ENCODE measurements around the gene CCDC80.

The CCDC80 gene

DNA sequence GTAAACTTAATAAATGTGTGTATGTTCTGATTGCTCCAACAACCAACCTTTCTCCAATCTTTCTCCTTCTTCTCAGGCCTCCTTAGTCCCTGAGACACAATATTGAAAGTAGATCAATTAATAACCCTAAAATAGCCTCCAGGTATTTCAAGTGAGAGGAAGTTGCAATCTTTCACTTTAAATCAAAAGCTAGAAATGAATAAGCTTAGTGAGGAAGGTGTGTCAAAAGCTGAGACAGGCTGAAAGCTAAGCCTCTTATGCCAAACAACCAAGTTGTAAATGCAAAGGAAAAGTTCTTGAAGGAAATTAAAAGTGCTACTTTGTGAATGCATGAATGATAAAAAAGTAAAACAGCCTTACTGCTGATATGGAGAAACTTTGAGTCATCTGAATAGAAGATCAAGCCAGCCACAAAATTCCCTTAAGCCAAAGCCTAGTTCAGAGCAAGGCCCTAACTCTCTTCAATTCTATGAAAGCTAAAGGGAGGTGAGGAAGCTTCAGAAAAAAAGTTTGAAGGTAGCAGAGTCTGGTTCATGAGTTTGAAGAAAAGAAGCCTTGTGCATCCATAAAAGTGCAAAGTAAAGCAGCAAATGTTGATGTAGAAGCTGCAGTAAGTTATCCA lies 38.6 kb downstream of the CCDC80 start:
- Histone ChIP-seq H3K36me3 (ENCODE audit: control insufficient read depth in 1 of 2, insufficient read depth in 2 of 2, low read length in 2 of 2) (no peaks in the 10 kb centered on the region), H3K9ac (ENCODE audit: low read depth in 1 of 2, low read length in 2 of 2) (no peak overlapping the region), H3K4me3 (ENCODE audit: low read depth in 1 of 2, low read length in 2 of 2) (no peak overlapping the region), H3K27ac (ENCODE audit: low read depth, low read length) (no peak overlapping the region), H3K4me1 (ENCODE audit: control insufficient read depth in 1 of 2, insufficient read depth in 2 of 2, low read length in 2 of 2) (no peaks in the 10 kb centered on the region), H3K9me3 (ENCODE audit: control insufficient read depth in 1 of 2, low read length in 2 of 2) (no peaks in the 10 kb centered on the region), H3K27me3 (ENCODE audit: control insufficient read depth in 1 of 2, insufficient read depth in 2 of 2, low read length in 2 of 2) (no peaks in the 10 kb centered on the region)

DNA sequence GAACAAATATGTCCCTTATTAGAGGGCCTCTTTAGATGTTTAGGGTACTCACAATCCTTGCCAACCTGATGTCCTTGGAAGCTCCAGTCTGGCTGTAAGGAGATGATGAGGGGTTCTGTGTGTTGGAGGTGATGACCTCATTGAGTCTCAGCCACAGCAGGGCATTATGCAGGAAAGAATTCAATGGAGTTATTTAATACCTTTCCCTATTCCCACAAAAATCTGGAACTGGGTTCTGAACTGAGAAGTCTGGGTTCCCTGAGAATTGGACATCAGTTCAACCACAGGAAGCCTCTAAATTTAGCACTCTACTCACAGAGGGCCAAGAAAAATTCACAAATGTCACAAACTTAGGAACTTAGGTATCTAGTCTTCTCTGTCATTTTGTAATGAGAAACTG lies 42.2 kb downstream of the CCDC80 start:
- Histone ChIP-seq H3K36me3 (ENCODE audit: control insufficient read depth in 1 of 2, insufficient read depth in 2 of 2, low read length in 2 of 2) (peaks cover 0 to 11% of the 10 kb centered on the region in 2 donors), H3K9me3 (ENCODE audit: control insufficient read depth in 1 of 2, low read length in 2 of 2) (no peaks in the 10 kb centered on the region), H3K4me3 (ENCODE audit: low read depth in 1 of 2, low read length in 2 of 2) (no peak overlapping the region), H3K9ac (ENCODE audit: low read depth in 1 of 2, low read length in 2 of 2) (no peak overlapping the region), H3K4me1 (ENCODE audit: control insufficient read depth in 1 of 2, insufficient read depth in 2 of 2, low read length in 2 of 2) (no peaks in the 10 kb centered on the region), H3K27me3 (ENCODE audit: control insufficient read depth in 1 of 2, insufficient read depth in 2 of 2, low read length in 2 of 2) (no peaks in the 10 kb centered on the region), H3K27ac (ENCODE audit: low read depth, low read length) (no peak overlapping the region)

DNA sequence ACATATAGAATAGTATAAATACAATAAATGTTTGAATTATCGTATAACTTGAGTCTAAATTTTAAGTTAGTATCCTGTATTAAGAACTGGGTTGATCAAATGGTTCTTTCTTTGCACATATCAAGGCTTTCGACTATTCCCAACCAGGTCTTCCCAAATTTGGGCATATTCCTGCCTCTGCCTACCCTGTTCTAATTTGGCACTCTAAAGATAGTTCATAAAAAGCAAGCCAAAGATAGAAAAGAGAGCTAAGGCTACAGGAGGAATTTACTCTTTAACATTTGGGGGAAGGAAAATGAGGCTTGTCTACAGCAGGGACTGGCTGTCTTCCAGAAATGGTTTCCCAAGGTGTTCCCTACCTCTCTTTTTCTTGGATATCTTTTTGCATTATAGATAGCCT lies 43.0 kb downstream of the CCDC80 start:
- Histone ChIP-seq H3K36me3 (ENCODE audit: control insufficient read depth in 1 of 2, insufficient read depth in 2 of 2, low read length in 2 of 2) (peaks cover 0 to 16% of the 10 kb centered on the region in 2 donors), H3K9ac (ENCODE audit: low read depth in 1 of 2, low read length in 2 of 2) (no peak overlapping the region), H3K27ac (ENCODE audit: low read depth, low read length) (no peak overlapping the region), H3K4me1 (ENCODE audit: control insufficient read depth in 1 of 2, insufficient read depth in 2 of 2, low read length in 2 of 2) (no peaks in the 10 kb centered on the region), H3K27me3 (ENCODE audit: control insufficient read depth in 1 of 2, insufficient read depth in 2 of 2, low read length in 2 of 2) (no peaks in the 10 kb centered on the region), H3K4me3 (ENCODE audit: low read depth in 1 of 2, low read length in 2 of 2) (no peak overlapping the region), H3K9me3 (ENCODE audit: control insufficient read depth in 1 of 2, low read length in 2 of 2) (no peaks in the 10 kb centered on the region)

DNA sequence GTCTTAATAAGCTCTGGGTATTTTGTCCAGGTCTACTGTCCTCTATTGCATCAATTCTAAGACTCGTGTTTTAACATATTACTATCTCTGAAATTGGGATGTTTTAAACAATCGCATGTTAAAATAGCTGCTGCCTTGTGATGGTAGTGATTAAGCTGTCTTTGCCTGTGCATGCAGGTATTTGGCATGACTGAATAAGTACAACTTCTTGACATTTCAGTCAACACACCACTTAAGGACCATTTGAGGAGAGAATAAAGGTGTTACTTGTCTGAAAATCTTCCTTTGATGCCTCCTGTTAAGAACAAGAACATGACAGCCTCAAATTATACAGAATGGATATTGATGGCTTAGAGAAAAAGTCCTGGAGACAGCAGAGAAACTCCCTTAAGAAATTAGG lies 46.1 kb downstream of the CCDC80 start:
- Histone ChIP-seq H3K36me3 (ENCODE audit: control insufficient read depth in 1 of 2, insufficient read depth in 2 of 2, low read length in 2 of 2) (peaks cover 0 to 23% of the 10 kb centered on the region in 2 donors), H3K4me1 (ENCODE audit: control insufficient read depth in 1 of 2, insufficient read depth in 2 of 2, low read length in 2 of 2) (no peaks in the 10 kb centered on the region), H3K9me3 (ENCODE audit: control insufficient read depth in 1 of 2, low read length in 2 of 2) (no peaks in the 10 kb centered on the region), H3K9ac (ENCODE audit: low read depth in 1 of 2, low read length in 2 of 2) (no peak overlapping the region), H3K27ac (ENCODE audit: low read depth, low read length) (no peak overlapping the region), H3K27me3 (ENCODE audit: control insufficient read depth in 1 of 2, insufficient read depth in 2 of 2, low read length in 2 of 2) (no peaks in the 10 kb centered on the region), H3K4me3 (ENCODE audit: low read depth in 1 of 2, low read length in 2 of 2) (no peak overlapping the region)

DNA sequence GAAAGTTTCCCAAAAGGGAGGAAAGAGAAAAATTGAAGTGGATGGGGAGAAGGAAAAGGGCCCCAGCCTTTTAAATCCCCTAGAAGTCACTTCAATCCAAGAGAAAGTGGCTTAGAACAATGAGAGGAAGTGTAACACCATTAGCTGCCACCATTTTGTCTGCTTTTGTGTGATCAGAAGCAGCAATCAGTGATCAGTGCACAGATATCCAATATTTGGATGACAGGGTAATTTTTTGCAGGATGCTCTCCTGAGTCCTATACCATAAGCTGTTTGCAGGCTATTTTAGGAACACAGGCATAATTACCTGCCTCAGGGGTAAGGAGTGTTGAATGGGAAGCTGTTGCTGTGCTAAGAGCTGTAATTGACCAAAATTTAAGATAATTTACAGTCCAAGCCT lies 47.7 kb downstream of the CCDC80 start:
- Histone ChIP-seq H3K27me3 (ENCODE audit: control insufficient read depth in 1 of 2, insufficient read depth in 2 of 2, low read length in 2 of 2) (no peaks in the 10 kb centered on the region), H3K36me3 (ENCODE audit: control insufficient read depth in 1 of 2, insufficient read depth in 2 of 2, low read length in 2 of 2) (peaks cover 0 to 23% of the 10 kb centered on the region in 2 donors), H3K4me1 (ENCODE audit: control insufficient read depth in 1 of 2, insufficient read depth in 2 of 2, low read length in 2 of 2) (no peaks in the 10 kb centered on the region), H3K4me3 (ENCODE audit: low read depth in 1 of 2, low read length in 2 of 2) (no peak overlapping the region), H3K9ac (ENCODE audit: low read depth in 1 of 2, low read length in 2 of 2) (no peak overlapping the region), H3K9me3 (ENCODE audit: control insufficient read depth in 1 of 2, low read length in 2 of 2) (no peaks in the 10 kb centered on the region), H3K27ac (ENCODE audit: low read depth, low read length) (no peak overlapping the region)

DNA sequence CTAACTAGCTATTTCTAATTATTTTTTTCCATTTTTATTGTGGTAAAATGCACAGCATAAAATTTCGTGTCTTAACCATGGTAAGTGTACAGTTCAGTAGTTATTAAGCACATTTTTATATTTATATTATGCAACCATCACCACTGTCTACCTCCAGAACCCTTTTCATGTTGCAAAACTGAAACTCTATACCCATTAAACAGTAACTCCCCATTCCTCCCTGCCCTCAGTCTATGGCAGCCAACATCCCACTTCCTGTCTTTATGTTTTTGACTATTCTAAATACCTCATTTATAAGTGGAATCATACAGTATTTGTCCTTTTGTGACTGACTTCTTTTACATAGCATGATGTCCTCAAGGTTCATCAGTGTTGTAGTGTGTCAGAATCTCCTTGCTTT lies 53.6 kb downstream of the CCDC80 start:
- Histone ChIP-seq H3K9me3 (ENCODE audit: control insufficient read depth in 1 of 2, low read length in 2 of 2) (no peaks in the 10 kb centered on the region), H3K36me3 (ENCODE audit: control insufficient read depth in 1 of 2, insufficient read depth in 2 of 2, low read length in 2 of 2) (peaks cover 13 to 49% of the 10 kb centered on the region in 2 donors), H3K9ac (ENCODE audit: low read depth in 1 of 2, low read length in 2 of 2) (no peak overlapping the region)

DNA sequence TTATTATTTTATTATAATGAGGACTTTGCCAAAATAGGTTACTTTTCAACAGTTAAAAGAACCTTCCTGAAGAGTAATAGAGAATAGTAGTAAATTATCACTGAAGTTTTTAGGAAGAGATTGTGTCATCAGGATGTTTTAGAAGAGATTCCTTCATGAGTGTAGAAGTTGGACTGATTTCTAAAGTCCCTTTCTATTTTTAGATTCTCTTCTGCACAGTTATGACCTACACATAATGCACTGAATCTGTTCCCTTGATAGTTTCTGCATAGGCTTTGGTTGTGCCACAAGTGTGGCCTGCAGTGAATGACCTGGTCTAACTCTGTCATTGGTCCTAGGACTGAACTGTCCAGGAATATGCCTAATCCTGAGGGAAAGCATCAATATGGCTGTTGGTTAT lies 55.2 kb downstream of the CCDC80 start:
- no peak overlapping the region for H3K9ac ChIP-seq (ENCODE audit: low read depth in 1 of 2, low read length in 2 of 2)
- peaks cover 13 to 50% of the 10 kb centered on the region in 2 donors for H3K36me3 ChIP-seq (ENCODE audit: control insufficient read depth in 1 of 2, insufficient read depth in 2 of 2, low read length in 2 of 2)
- H3K9me3 ChIP-seq (ENCODE audit: control insufficient read depth in 1 of 2, low read length in 2 of 2): no peaks in the 10 kb centered on the region
- H3K27ac ChIP-seq (ENCODE audit: low read depth, low read length): no peak overlapping the region
- H3K4me3 ChIP-seq (ENCODE audit: low read depth in 1 of 2, low read length in 2 of 2): no peak overlapping the region
- H3K4me1 ChIP-seq (ENCODE audit: control insufficient read depth in 1 of 2, insufficient read depth in 2 of 2, low read length in 2 of 2): no peaks in the 10 kb centered on the region
- no peaks in the 10 kb centered on the region for H3K27me3 ChIP-seq (ENCODE audit: control insufficient read depth in 1 of 2, insufficient read depth in 2 of 2, low read length in 2 of 2)

More for the DNA sequence above, 53.6 kb downstream of the CCDC80 start:
- Histone ChIP-seq H3K4me1 (ENCODE audit: control insufficient read depth in 1 of 2, insufficient read depth in 2 of 2, low read length in 2 of 2) (no peaks in the 10 kb centered on the region), H3K27me3 (ENCODE audit: control insufficient read depth in 1 of 2, insufficient read depth in 2 of 2, low read length in 2 of 2) (no peaks in the 10 kb centered on the region), H3K27ac (ENCODE audit: low read depth, low read length) (no peak overlapping the region), H3K4me3 (ENCODE audit: low read depth in 1 of 2, low read length in 2 of 2) (no peak overlapping the region)

DNA sequence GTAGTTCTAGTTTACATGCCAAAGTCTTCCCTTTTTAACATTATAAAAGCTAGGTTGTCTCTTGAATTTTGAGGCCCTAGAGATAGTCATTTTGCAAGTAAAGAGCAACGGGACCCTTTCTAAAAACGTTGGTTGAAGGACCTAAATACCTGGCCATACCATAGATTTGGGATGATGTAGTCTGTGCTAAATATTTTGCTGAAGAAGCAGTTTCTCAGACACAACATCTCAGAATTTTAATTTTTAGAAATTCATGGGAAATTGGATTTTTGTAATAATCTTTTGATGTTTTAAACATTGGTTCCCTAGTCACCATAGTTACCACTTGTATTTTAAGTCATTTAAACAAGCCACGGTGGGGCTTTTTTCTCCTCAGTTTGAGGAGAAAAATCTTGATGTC lies 57.8 kb downstream of the CCDC80 start:
- no peaks in the 10 kb centered on the region for H3K4me1 ChIP-seq (ENCODE audit: control insufficient read depth in 1 of 2, insufficient read depth in 2 of 2, low read length in 2 of 2)
- no peak overlapping the region for H3K4me3 ChIP-seq (ENCODE audit: low read depth in 1 of 2, low read length in 2 of 2)
- H3K36me3 ChIP-seq (ENCODE audit: control insufficient read depth in 1 of 2, insufficient read depth in 2 of 2, low read length in 2 of 2): peaks cover 20 to 55% of the 10 kb centered on the region in 2 donors
- no peaks in the 10 kb centered on the region for H3K9me3 ChIP-seq (ENCODE audit: control insufficient read depth in 1 of 2, low read length in 2 of 2)
- no peaks in the 10 kb centered on the region for H3K27me3 ChIP-seq (ENCODE audit: control insufficient read depth in 1 of 2, insufficient read depth in 2 of 2, low read length in 2 of 2)
- no peak overlapping the region for H3K27ac ChIP-seq (ENCODE audit: low read depth, low read length)
- no peak overlapping the region for H3K9ac ChIP-seq (ENCODE audit: low read depth in 1 of 2, low read length in 2 of 2)

DNA sequence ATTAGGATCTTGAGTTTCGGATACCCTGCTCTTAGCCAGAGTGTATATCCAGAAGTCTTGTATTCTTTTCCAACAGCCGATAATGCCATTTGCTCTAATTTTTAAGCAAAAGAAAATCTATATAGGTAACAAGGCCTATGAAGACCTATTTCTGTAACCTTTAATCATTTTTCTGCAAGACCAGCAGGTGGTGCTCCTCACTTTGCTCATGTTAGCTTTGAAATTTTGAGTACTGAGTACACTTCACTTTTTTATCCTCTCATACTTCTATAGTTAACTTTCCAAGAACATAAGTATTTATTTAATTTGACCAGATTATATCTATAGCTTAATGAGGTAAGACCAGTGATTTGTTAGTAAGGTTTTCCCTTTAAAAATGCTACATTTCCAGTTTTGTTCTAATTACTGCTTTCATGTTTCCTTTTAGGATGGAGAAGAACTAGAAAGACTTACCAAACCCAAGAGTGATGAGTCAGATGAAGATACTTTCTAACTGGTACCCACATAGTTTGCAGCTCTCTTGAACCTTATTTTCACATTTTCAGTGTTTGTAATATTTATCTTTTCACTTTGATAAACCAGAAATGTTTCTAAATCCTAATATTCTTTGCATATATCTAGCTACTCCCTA lies 58.6 kb downstream of the CCDC80 start:
- Histone ChIP-seq H3K4me1 (ENCODE audit: control insufficient read depth in 1 of 2, insufficient read depth in 2 of 2, low read length in 2 of 2) (no peaks in the 10 kb centered on the region), H3K36me3 (ENCODE audit: control insufficient read depth in 1 of 2, insufficient read depth in 2 of 2, low read length in 2 of 2) (peaks cover 20 to 49% of the 10 kb centered on the region in 2 donors), H3K27ac (ENCODE audit: low read depth, low read length) (no peak overlapping the region), H3K9me3 (ENCODE audit: control insufficient read depth in 1 of 2, low read length in 2 of 2) (no peaks in the 10 kb centered on the region), H3K9ac (ENCODE audit: low read depth in 1 of 2, low read length in 2 of 2) (no peak overlapping the region), H3K27me3 (ENCODE audit: control insufficient read depth in 1 of 2, insufficient read depth in 2 of 2, low read length in 2 of 2) (no peaks in the 10 kb centered on the region), H3K4me3 (ENCODE audit: low read depth in 1 of 2, low read length in 2 of 2) (no peak overlapping the region)

DNA sequence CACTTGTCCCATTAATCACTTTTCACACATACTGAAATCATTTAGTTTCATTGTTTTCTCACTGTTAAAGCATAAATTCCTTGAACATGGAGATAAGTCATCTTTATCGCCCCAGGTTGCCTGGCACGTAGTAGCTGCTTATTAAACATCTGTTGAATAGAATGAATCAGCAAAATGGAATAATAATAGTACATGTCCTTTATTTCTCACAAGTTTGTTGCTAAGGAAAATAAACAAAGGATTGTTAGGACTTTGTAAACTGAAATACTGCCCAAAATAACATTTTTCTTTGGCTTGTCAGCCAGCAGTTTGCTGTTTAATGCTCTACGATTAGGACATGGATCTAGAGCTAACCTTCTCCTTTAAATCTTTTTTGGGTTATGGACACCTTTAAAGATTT lies 61.2 kb downstream of the CCDC80 start:
- Histone ChIP-seq H3K27ac (ENCODE audit: low read depth, low read length) (no peak overlapping the region), H3K9me3 (ENCODE audit: control insufficient read depth in 1 of 2, low read length in 2 of 2) (no peaks in the 10 kb centered on the region), H3K9ac (ENCODE audit: low read depth in 1 of 2, low read length in 2 of 2) (no peak overlapping the region), H3K4me3 (ENCODE audit: low read depth in 1 of 2, low read length in 2 of 2) (no peak overlapping the region), H3K27me3 (ENCODE audit: control insufficient read depth in 1 of 2, insufficient read depth in 2 of 2, low read length in 2 of 2) (no peaks in the 10 kb centered on the region), H3K4me1 (ENCODE audit: control insufficient read depth in 1 of 2, insufficient read depth in 2 of 2, low read length in 2 of 2) (no peaks in the 10 kb centered on the region), H3K36me3 (ENCODE audit: control insufficient read depth in 1 of 2, insufficient read depth in 2 of 2, low read length in 2 of 2) (peaks cover 20 to 31% of the 10 kb centered on the region in 2 donors)
